CD4-positive, alpha-beta T cell treated with Interferon alpha-2 for 1 hour (primary cell): Measurements from ENCODE around the gene IQCC.
"Not testable (repeated sequence)": the region's sequence is repeated elsewhere in the genome, so short reads cannot be mapped to it uniquely, and the experiment has no call there.

ENCODE experiments used
- DNase-seq, 2 donors: peaks; one replicate each; pipeline ENCODE4 v3.0.0-alpha.2; 2020 to 2022

IQCC gene

DNA sequence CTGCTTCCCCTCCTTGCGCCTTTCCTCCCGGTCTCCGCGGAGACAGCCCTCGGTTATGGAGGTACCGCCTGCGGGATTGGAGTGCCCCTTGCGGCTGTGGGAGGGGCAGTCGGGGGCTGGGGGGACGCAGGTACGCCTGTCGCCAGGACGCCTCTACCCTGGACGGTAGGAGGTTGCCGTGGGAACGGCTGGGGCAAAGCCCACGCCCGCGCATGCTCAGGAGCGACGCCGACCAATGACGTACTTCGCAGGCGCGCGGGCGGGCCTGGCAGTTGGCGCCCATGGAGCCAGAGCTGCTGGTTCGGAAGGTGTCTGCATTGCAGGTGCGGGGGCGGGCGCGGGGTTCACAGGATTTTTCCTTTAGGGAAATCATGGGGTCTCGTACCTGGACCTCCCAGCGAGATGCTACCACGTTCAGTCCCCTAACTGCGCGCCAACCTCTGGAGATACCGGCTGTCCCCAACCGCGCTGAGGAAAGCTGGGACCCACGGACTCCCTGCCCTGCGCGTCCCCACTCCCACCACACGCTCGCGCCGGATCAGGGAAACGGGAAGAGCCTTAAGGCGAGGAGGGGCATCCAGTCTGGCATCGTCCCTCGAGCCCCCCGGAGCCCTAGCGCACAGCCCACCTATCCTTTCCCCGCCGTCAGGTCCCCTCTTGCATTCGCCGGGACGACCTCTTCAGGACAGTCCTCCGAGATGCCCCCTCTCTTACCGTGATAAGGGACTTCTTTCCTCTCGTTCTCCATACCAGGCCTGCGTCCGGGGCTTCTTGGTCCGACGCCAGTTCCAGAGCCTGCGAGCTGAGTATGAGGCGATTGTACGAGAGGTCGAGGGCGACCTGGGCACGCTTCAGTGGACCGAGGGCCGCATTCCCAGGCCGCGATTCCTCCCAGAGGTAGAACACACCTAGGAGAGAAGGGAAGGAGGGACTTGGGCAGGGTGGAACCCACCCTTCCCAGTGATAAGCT lies at the start of gene IQCC:
IQCC (plus strand) TSS at position 271 of the 970 bp plus-strand sequence; CDS start at position 282, 11 bp downstream.
- peak; percentile 87 to 90 for DNase-seq

DNA sequence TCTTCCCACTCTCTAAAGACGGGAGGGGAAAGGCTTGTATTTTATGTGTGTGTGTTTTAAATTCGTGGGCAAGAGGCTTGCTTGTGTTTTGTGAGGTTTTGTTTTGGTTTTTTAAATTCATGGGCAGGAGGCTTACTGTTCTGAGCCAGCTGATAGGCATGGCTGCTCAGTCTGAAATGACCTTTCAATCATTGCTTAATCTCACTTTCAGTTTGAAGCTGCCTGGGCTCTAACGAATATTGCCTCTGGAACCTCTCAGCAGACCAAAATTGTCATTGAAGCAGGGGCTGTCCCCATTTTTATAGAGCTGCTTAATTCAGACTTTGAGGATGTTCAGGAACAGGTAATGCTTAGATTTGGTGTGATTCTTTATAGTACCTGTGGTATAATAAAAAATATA lies 46.3 kb upstream of the IQCC start:
- DNase-seq = no peak

- DNase-seq = no peak
These were observed 42.1 kb upstream of the IQCC start for GRCh38 chr1:32163405-32163804.

- DNase-seq = not testable (repeated sequence)
These were observed 39.8 kb upstream of the IQCC start for GRCh38 chr1:32165633-32166032.

GRCh38 chr1:32170991-32171390 lies 34.5 kb upstream of the IQCC start:
- no peak for DNase-seq

DNA sequence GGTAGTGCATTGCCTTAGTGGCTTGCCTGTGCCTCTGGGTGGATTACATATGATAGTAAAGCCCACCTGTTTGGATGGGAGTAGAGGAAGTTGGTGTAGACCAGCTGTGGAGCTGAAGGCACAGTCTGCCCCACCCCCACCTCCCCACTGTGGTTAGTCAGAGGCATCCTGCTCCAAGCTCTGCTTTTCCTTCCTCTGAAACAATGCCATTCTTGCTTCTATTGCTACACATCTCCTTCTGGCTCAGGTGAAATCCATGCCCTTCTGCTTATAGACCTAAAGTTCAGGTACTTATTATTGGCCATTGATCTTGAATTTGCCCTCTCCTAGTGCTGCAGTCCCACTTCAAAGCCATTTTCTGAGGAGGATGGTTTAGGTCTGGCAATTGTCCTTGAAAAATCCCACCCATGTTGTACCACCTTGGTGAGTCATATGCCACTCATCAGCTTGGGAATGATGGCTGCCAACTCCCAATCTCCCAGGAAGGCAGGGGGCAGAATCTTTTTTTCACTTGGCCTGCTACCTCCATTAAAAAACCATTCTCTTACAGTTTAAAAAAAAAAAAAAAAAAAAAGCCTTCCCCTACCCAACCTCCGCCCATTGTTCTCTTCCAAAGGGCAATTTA lies 32.7 kb upstream of the IQCC start:
- no peak for DNase-seq

- no peak for DNase-seq
These were observed 26.9 kb upstream of the IQCC start for GRCh38 chr1:32178380-32179192.

- no peak for DNase-seq
These were observed 26.4 kb upstream of the IQCC start for GRCh38 chr1:32179193-32179442.

GRCh38 chr1:32179443-32180185 lies 25.9 kb upstream of the IQCC start, which contains the start of gene TXLNA:
Gene TXLNA, plus strand, starts transcription at chr1:32179675. Its CDS starts 671 bp downstream, at chr1:32180346.
- DNase-seq = peak; percentile 88 to 91

DNA sequence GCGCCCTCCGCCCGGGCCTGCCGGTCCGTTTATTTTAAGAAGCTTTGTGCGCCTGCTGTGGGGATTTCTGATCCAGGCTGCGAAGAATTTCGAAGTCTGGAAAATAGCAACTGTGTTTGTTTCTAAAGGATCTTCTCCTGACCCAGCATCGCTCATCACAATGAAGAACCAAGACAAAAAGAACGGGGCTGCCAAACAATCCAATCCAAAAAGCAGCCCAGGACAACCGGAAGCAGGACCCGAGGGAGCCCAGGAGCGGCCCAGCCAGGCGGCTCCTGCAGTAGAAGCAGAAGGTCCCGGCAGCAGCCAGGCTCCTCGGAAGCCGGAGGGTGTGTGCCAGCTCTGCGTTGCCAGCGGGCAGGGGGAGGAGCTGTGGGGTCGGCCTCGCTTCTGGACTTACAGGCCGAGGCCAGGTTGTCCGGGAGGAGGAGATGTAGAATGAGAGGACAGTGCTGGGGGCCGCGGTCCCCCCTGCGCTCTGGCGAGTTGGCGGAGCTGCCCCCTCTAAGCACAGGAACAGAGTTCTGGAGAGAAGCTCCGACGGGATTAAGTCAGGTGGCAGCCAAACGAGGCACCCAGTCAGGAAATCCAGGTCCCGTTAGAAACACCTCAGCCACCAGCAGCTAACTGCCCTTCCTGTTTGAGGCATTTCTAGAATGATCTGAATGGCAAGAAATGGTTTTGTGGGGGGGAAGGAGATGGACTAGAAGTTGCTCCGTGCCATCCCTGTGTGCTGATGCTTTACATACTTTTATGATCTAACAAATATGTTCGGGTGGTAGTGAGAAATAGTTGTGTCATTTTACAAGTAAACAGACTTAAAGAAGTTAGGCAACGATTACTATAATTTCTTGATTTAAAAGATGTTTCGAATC lies 25.0 kb upstream of the IQCC start:
- DNase-seq = peak; percentile 11 to 39

- no peak for DNase-seq
These were observed 24.4 kb upstream of the IQCC start for GRCh38 chr1:32181065-32181464.

- no peak for DNase-seq
These were observed 23.9 kb upstream of the IQCC start for GRCh38 chr1:32181563-32181962.

- no peak for DNase-seq
These were observed 23.4 kb upstream of the IQCC start for GRCh38 chr1:32182060-32182459.

GRCh38 chr1:32184650-32185049 lies 20.8 kb upstream of the IQCC start:
- no peak for DNase-seq

GRCh38 chr1:32186077-32186476 lies 19.4 kb upstream of the IQCC start:
- DNase-seq = no peak

DNA sequence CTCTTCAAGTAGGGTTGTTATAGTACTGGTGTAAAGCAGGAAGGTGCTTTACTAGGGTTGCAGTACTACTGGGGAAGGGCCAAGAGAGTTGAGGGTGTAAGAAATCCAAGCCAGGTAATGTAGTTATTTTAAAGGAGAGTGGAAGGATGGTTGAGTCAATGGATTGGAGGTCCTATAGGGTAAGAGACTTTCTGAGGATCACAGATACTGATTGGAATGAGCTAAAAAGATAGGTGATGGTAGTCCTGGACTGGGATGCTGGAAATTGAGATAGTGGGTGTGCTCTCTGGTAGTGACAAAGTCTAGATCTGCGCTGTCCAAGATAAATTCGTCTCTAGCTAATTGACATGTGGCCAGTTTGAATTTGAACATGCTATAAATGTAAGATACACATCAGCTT lies 19.0 kb upstream of the IQCC start:
- DNase-seq = no peak

DNA sequence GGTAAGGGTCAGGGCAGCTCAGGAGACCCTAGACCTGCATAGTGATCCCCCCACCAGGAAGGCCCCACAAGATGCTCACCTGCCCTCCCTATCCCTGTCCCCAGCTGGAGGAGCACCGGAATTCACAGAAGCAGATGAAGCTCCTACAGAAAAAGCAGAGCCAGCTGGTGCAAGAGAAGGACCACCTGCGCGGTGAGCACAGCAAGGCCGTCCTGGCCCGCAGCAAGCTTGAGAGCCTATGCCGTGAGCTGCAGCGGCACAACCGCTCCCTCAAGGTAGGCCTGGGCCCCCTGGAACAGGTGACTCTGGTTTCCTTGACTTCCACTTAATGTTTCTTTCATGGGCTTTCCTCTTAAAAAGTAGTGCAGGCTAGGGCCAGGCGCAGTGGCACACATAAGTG lies 17.6 kb upstream of the IQCC start:
- no peak for DNase-seq

- DNase-seq = no peak
These were observed 13.1 kb upstream of the IQCC start for GRCh38 chr1:32192220-32192948.

DNA sequence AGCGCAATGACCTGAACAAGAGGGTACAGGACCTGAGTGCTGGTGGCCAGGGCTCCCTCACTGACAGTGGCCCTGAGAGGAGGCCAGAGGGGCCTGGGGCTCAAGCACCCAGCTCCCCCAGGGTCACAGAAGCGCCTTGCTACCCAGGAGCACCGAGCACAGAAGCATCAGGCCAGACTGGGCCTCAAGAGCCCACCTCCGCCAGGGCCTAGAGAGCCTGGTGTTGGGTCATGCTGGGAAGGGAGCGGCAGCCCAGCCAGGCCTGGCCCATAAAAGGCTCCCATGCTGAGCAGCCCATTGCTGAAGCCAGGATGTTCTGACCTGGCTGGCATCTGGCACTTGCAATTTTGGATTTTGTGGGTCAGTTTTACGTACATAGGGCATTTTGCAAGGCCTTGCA lies 10.5 kb upstream of the IQCC start:
- DNase-seq = no peak

- no peak for DNase-seq
These were observed 9.9 kb upstream of the IQCC start for GRCh38 chr1:32195531-32195930.
